ENCODE data around the gene FBXO15.

FBXO15 gene

DNA sequence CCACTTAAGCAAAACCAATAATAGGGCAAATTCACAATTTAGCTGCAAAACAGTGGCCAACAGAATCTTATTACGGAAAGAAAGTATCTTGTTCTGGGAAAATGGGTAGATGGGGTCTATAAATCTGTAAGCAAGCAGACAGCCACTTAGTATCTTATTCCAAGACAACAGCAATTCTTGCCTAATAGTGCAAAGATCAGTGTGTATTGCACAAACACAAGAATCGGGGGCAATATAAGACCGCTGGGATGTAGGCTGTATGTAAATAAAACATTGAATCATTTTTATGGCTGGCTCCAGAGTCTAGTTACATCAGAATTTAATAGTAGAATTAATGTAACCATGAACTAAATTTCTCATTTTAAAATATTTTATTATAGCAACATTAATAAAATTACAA lies 85.6 kb downstream of the FBXO15 start:
- H3K4me3 ChIP-seq (ENCODE audit: low read depth, low read length), result no peak overlapping the region
- no peaks in the 10 kb centered on the region for H3K9me3 ChIP-seq (ENCODE audit: control insufficient read depth, insufficient read depth, low read depth, low read length)
- no peak overlapping the region for H3K27ac ChIP-seq (ENCODE audit: low read depth, low read length)
- no peaks in the 10 kb centered on the region for H3K36me3 ChIP-seq (ENCODE audit: control insufficient read depth, insufficient read depth, low read length)
- H3K27me3 ChIP-seq (ENCODE audit: control insufficient read depth, insufficient read depth, low read length), result no peaks in the 10 kb centered on the region
- H3K9ac ChIP-seq (ENCODE audit: low read length), result no peak overlapping the region
- H3K4me1 ChIP-seq (ENCODE audit: control insufficient read depth, insufficient read depth, low read length), result no peaks in the 10 kb centered on the region

DNA sequence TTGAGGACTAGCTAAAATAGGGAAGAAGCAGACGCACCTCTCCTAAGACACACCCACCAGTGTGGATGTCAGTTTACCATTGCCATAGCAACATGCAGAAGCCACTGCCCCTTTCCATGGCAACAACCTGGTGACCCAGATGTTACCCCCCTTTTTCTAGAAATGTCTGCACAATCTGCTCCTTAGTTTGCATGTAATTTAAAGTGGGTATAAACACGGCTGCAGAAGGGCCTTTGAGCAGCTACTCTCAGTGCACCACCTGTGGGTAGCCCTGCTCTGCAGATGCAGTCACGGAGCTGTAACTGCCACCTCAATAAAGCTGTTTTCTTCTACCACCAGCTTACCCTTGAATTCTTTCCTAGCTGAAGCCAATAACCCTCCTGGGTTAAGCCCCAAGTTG lies 87.1 kb downstream of the FBXO15 start:
- Histone ChIP-seq H3K27ac (ENCODE audit: low read depth, low read length) (no peak overlapping the region), H3K9ac (ENCODE audit: low read length) (no peak overlapping the region), H3K27me3 (ENCODE audit: control insufficient read depth, insufficient read depth, low read length) (no peaks in the 10 kb centered on the region), H3K36me3 (ENCODE audit: control insufficient read depth, insufficient read depth, low read length) (no peaks in the 10 kb centered on the region), H3K9me3 (ENCODE audit: control insufficient read depth, insufficient read depth, low read depth, low read length) (no peaks in the 10 kb centered on the region), H3K4me3 (ENCODE audit: low read depth, low read length) (no peak overlapping the region), H3K4me1 (ENCODE audit: control insufficient read depth, insufficient read depth, low read length) (no peaks in the 10 kb centered on the region)

DNA sequence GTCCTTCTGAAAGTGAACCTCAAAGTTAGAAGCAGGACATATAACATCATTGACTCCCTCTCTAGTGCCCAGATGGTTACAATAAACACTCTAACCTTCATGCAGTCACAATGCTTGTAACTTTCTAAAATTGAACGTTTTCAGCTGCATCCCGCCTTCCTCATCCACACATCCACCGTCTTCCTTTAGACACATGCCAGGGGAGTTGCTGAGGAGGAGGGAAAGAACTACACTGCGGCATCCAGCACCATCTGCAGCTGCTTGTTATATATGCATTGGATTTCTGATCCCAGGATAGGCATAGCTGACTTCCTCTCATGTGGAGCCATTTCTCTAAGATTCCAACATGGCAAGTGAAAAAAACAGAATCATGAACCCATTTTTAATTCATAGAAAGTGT lies 96.8 kb downstream of the FBXO15 start:
- Histone ChIP-seq H3K4me1 (ENCODE audit: control insufficient read depth, insufficient read depth, low read length) (no peaks in the 10 kb centered on the region), H3K36me3 (ENCODE audit: control insufficient read depth, insufficient read depth, low read length) (no peaks in the 10 kb centered on the region), H3K27me3 (ENCODE audit: control insufficient read depth, insufficient read depth, low read length) (no peaks in the 10 kb centered on the region), H3K9me3 (ENCODE audit: control insufficient read depth, insufficient read depth, low read depth, low read length) (0 out of 2 replicates have a peak, but pooled peaks cover 9% of the 10 kb centered on the region), H3K9ac (ENCODE audit: low read length) (no peak overlapping the region), H3K4me3 (ENCODE audit: low read depth, low read length) (no peak overlapping the region), H3K27ac (ENCODE audit: low read depth, low read length) (no peak overlapping the region)

DNA sequence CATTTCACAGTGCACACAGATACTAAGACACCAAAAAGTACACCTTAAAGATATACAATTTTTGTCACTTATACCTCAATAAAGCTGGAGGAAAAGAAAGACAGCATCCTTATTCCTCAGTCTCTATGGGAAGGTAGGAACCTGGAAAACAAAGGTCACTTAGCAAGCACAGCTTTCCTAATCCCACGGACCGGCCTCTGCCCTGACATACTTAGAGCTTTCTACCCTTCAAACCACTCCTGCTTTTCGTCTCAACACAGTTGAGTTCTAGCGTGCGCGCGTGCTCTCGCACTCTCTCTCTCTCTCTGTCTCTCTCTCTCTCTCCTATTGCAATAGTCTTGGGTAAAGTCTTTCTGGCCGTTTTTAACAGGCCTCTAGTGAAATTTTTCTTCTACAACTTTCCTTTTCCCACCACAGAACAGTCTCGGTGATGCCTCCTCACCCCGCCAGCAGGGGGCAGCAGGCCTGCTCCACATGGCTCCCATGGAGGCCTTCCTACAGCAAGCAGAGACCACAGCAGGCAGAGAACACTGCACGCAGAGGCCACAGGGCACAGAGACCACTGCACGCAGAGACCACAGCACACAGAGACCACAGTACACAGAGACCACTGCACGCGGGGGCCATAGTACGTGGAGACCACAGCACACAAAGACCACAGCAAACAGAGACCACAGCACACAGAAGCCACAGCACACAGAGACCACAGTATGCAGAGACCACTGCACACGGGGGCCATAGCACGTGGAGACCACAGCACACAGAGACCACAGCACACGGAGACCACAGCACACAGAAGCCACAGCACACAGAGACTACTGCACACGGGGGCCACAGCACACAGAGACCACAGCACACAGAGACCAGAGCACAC lies 106.9 kb downstream of the FBXO15 start:
- H3K27ac ChIP-seq (ENCODE audit: low read depth, low read length), result no peak overlapping the region
- H3K4me1 ChIP-seq (ENCODE audit: control insufficient read depth, insufficient read depth, low read length), result peaks cover 14% of the 10 kb centered on the region
- no peak overlapping the region for H3K4me3 ChIP-seq (ENCODE audit: low read depth, low read length)
- no peaks in the 10 kb centered on the region for H3K36me3 ChIP-seq (ENCODE audit: control insufficient read depth, insufficient read depth, low read length)
- H3K27me3 ChIP-seq (ENCODE audit: control insufficient read depth, insufficient read depth, low read length), result no peaks in the 10 kb centered on the region
- H3K9ac ChIP-seq (ENCODE audit: low read length), result no peak overlapping the region
- H3K9me3 ChIP-seq (ENCODE audit: control insufficient read depth, insufficient read depth, low read depth, low read length), result no peaks in the 10 kb centered on the region

DNA sequence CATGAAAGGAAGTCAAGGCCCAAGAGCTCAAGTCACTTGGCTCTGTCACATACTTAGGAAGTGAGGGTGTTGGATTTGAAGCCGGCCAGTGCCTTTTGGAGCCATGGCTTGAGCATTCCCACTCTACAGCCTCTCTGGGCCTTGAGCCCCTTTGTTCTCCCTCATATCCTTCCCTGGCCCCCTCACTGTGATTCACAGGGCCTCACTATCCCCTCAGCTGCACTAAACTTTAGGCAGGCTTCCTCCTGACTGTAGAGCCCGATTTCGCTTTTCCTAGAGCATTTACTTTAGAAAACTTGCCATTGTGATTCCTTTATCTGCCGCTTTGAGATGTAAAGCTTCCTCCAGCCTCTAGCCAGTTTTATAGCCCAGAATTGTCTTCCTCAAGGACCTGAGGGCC lies 107.6 kb downstream of the FBXO15 start:
- H3K4me1 ChIP-seq (ENCODE audit: control insufficient read depth, insufficient read depth, low read length), result peaks cover 14% of the 10 kb centered on the region
- H3K27me3 ChIP-seq (ENCODE audit: control insufficient read depth, insufficient read depth, low read length), result no peaks in the 10 kb centered on the region
- H3K9ac ChIP-seq (ENCODE audit: low read length), result no peak overlapping the region
- H3K27ac ChIP-seq (ENCODE audit: low read depth, low read length), result no peak overlapping the region
- no peaks in the 10 kb centered on the region for H3K36me3 ChIP-seq (ENCODE audit: control insufficient read depth, insufficient read depth, low read length)
- H3K9me3 ChIP-seq (ENCODE audit: control insufficient read depth, insufficient read depth, low read depth, low read length), result 0 out of 2 replicates have a peak, but pooled peaks cover 3% of the 10 kb centered on the region
- H3K4me3 ChIP-seq (ENCODE audit: low read depth, low read length), result no peak overlapping the region

DNA sequence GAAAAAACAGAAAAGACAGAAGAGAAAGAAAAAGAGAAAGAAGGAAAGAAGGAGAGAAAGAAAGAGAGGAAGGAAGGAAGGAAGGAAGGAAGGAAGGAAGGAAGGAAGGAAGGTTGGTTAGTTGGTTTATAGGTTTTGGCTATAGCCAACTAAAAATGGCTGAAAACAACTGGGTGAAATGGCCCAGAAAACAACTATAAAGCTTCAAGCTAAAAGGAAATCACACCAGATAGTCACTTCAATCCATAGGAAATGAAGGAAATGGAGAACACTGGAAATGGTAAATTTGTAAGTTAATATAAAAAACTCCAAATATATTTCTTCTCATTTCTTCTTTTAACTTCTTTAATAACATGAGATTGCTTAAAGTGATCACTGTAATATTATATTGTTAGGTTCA lies 118.5 kb downstream of the FBXO15 start:
- Histone ChIP-seq H3K4me1 (ENCODE audit: control insufficient read depth, insufficient read depth, low read length) (no peaks in the 10 kb centered on the region), H3K9me3 (ENCODE audit: control insufficient read depth, insufficient read depth, low read depth, low read length) (no peaks in the 10 kb centered on the region), H3K27ac (ENCODE audit: low read depth, low read length) (no peak overlapping the region), H3K27me3 (ENCODE audit: control insufficient read depth, insufficient read depth, low read length) (no peaks in the 10 kb centered on the region), H3K4me3 (ENCODE audit: low read depth, low read length) (no peak overlapping the region), H3K9ac (ENCODE audit: low read length) (no peak overlapping the region), H3K36me3 (ENCODE audit: control insufficient read depth, insufficient read depth, low read length) (no peaks in the 10 kb centered on the region)

Measured in HUES6 (cell line).